Measurements from ENCODE around the gene SLC25A28.

The SLC25A28 gene

DNA sequence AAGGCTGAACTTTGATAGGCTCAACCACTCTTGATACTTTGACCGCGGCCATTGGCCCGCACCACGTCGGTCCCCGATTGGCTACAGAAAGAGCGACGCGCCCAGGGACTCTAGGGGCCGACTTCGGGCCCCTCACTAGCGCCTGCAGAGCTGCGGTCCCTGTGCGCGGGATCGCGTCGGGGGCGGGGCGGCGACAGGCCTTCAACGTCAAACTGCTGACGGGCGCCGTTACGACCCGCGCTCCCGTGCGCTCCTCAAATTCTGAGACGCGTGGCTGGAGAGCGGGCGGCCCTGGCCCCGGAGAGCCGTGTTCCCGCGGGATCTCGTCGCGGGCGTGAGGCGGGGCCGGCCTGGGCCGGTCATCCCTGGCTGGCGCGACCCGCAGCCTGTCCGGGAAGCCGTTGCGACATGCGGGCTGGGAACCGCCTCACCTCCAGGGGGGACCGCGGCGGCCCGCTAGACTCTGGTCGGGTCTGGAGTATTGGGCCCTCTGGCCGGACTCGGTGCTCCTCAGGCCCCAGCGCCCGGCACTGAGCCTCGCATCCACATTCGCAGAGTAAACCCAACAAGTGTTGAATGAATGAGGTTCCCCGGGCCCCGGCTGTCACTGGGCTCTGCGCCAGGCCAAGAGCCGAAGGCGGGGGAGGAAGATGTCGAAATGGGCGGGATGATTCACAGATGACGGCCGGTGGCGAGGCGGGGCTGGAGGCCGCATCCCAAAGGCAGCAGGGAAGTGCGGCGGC, 643 bp upstream of the SLC25A28 start:
- Histone ChIP-seq H3K27ac (ENCODE audit: poor library complexity, severe bottlenecking) (peak overlapping the region; percentile 91), H3K4me3 (ENCODE audit: severe bottlenecking) (peak overlapping the region; percentile 48), H3K4me1 (ENCODE audit: insufficient read depth, poor library complexity, severe bottlenecking) (peaks cover 13% of the 10 kb centered on the region), H3K9me3 (ENCODE audit: severe bottlenecking) (no peaks in the 10 kb centered on the region), H3K27me3 (ENCODE audit: insufficient read depth, poor library complexity, severe bottlenecking) (no peaks in the 10 kb centered on the region), H3K36me3 (ENCODE audit: low read depth) (peaks cover 15% of the 10 kb centered on the region)
- peak; percentile 93 for DNase-seq (ENCODE audit: low spot score)
- TF ChIP-seq, protein P1, sequence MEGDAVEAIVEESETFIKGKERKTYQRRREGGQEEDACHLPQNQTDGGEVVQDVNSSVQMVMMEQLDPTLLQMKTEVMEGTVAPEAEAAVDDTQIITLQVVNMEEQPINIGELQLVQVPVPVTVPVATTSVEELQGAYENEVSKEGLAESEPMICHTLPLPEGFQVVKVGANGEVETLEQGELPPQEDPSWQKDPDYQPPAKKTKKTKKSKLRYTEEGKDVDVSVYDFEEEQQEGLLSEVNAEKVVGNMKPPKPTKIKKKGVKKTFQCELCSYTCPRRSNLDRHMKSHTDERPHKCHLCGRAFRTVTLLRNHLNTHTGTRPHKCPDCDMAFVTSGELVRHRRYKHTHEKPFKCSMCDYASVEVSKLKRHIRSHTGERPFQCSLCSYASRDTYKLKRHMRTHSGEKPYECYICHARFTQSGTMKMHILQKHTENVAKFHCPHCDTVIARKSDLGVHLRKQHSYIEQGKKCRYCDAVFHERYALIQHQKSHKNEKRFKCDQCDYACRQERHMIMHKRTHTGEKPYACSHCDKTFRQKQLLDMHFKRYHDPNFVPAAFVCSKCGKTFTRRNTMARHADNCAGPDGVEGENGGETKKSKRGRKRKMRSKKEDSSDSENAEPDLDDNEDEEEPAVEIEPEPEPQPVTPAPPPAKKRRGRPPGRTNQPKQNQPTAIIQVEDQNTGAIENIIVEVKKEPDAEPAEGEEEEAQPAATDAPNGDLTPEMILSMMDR (IDR thresholded peaks at IDR 0.05; ENCODE audit: poor library complexity, severe bottlenecking): no peak
- ATAC-seq (ENCODE audit: low read depth): peak; percentile 86

DNA sequence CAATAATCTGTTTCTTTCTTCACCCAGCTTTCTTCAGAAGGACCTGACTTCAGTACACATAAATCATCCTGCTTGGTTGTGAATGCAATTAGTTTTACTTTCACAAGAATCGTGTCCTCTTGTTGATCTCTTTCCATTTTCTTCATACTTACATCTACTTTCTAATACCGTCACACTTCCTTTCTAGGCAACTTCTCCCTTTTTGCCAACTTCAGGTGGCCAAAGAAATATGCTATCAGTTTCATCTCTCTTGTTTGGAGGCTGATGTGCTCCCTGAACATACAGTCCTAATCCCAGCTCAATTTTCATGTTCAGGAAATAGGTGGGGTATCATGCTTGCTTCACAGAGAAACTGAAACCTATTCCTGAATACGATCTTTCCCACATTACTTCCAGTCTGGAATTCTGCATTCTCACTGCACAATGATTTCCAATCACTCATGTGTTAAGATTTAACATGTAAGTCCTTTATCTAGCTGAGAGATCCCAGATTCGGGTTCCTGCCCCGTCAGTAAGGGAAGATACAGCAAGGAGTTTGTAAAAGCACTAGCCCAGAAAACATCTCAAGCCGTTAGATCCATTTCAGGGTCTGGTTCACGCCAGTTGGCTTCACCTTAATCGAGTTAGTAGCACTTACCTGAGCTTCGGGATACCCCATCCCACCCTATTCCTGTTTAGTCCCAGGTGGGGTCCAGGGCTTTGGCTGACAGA, 994 bp downstream of the SLC25A28 start:
- no peaks in the 10 kb centered on the region for H3K9me3 ChIP-seq (ENCODE audit: severe bottlenecking)
- peaks cover 27% of the 10 kb centered on the region for H3K36me3 ChIP-seq (ENCODE audit: low read depth)
- no peak for ATAC-seq (ENCODE audit: low read depth)
- H3K27ac ChIP-seq (ENCODE audit: poor library complexity, severe bottlenecking): peak overlapping the region; percentile 91
- TF ChIP-seq, protein P1 (IDR thresholded peaks at IDR 0.05; ENCODE audit: poor library complexity, severe bottlenecking): no peak
- H3K27me3 ChIP-seq (ENCODE audit: insufficient read depth, poor library complexity, severe bottlenecking): no peaks in the 10 kb centered on the region
- no peak for DNase-seq (ENCODE audit: low spot score)
- H3K4me1 ChIP-seq (ENCODE audit: insufficient read depth, poor library complexity, severe bottlenecking): peaks cover 13% of the 10 kb centered on the region
- peak overlapping the region; percentile 48 for H3K4me3 ChIP-seq (ENCODE audit: severe bottlenecking)

DNA sequence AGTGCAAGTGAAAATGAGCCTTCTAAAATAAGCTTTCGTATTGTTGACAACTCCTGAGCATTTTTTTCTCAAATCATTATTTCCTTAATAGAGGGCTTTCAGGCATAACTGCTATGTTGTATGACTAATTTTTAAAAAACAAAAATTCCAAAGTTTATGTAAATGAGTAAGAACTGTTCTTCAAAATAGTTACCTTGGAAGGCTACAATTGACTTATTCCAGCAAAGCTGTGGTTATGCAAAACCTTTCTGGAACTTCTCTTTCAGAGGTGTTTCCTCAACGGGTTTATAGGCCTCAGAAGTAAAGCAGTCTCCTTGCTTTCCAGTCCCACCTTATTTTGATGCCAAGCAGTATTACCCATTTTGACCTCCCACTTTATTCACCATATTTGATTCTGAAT, 2.5 kb downstream of the SLC25A28 start:
- H3K36me3 ChIP-seq (ENCODE audit: low read depth): peaks cover 27% of the 10 kb centered on the region
- H3K27ac ChIP-seq (ENCODE audit: poor library complexity, severe bottlenecking): peak overlapping the region; percentile 91
- ATAC-seq (ENCODE audit: low read depth) (no peak), DNase-seq (ENCODE audit: low spot score) (no peak)
- TF ChIP-seq, protein P1 (IDR thresholded peaks at IDR 0.05; ENCODE audit: poor library complexity, severe bottlenecking): no peak
- H3K4me1 ChIP-seq (ENCODE audit: insufficient read depth, poor library complexity, severe bottlenecking): peaks cover 13% of the 10 kb centered on the region
- no peak overlapping the region for H3K4me3 ChIP-seq (ENCODE audit: severe bottlenecking)
- no peaks in the 10 kb centered on the region for H3K9me3 ChIP-seq (ENCODE audit: severe bottlenecking)
- no peaks in the 10 kb centered on the region for H3K27me3 ChIP-seq (ENCODE audit: insufficient read depth, poor library complexity, severe bottlenecking)

DNA sequence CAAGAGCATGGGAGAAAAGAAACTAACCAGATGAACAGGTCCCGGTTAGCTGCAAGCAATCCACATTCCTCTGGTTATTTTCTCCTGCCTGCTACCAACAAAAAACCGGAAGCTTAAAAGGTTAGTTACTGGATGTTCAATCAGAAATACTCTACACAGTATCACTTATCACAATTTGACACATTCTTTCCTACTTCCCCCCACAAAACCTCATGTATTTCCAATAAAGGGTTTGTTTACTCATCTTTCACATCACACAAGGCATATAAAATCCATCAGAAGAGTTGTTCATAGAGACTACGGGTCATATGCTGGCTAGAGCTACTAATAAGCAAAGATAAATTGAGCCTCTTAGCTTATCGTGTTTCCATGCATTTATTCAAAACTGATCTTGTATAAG, 4.8 kb downstream of the SLC25A28 start:
- Histone ChIP-seq H3K9me3 (ENCODE audit: severe bottlenecking) (no peaks in the 10 kb centered on the region), H3K4me1 (ENCODE audit: insufficient read depth, poor library complexity, severe bottlenecking) (peaks cover 7% of the 10 kb centered on the region), H3K27ac (ENCODE audit: poor library complexity, severe bottlenecking) (no peak overlapping the region), H3K36me3 (ENCODE audit: low read depth) (peaks cover 43% of the 10 kb centered on the region), H3K4me3 (ENCODE audit: severe bottlenecking) (no peak overlapping the region), H3K27me3 (ENCODE audit: insufficient read depth, poor library complexity, severe bottlenecking) (no peaks in the 10 kb centered on the region)
- TF ChIP-seq, protein P1 (IDR thresholded peaks at IDR 0.05; ENCODE audit: poor library complexity, severe bottlenecking): no peak
- no peak for ATAC-seq (ENCODE audit: low read depth)
- DNase-seq (ENCODE audit: low spot score): no peak
